GM12874 (cell line): ENCODE measurements around the gene TESK1.

ENCODE experiments used
- CTCF ChIP-seq: IDR thresholded peaks from 2 replicates; pipeline ENCODE4 v1.5.1; 2011; ENCODE audit warnings: low read depth, mild to moderate bottlenecking, control low read depth, low read length, moderate library complexity; ENCODE audit not compliant: insufficient read depth

Gene TESK1

GRCh38 chr9:35604578-35605350, at the start of gene TESK1:
TESK1 (plus strand) TSS chr9:35605262; CDS start chr9:35605620, 358 bp downstream.
- TF ChIP-seq CTCF, result no peak

- no peak for TF ChIP-seq CTCF
These were observed 49.2 kb upstream of the TESK1 start for GRCh38 chr9:35555881-35556280.

GRCh38 chr9:35556776-35557175, 48.3 kb upstream of the TESK1 start:
- TF ChIP-seq CTCF, result no peak

GRCh38 chr9:35557320-35557719, 47.7 kb upstream of the TESK1 start:
- no peak for TF ChIP-seq CTCF

- no peak for TF ChIP-seq CTCF
These were observed 46.9 kb upstream of the TESK1 start for GRCh38 chr9:35558185-35558584.

- no peak for TF ChIP-seq CTCF
These were observed 45.1 kb upstream of the TESK1 start for GRCh38 chr9:35559792-35560530.

- no peak for TF ChIP-seq CTCF
These were observed 44.3 kb upstream of the TESK1 start for GRCh38 chr9:35560625-35561337.
